ENCODE results near the gene MESP1.

DNA sequence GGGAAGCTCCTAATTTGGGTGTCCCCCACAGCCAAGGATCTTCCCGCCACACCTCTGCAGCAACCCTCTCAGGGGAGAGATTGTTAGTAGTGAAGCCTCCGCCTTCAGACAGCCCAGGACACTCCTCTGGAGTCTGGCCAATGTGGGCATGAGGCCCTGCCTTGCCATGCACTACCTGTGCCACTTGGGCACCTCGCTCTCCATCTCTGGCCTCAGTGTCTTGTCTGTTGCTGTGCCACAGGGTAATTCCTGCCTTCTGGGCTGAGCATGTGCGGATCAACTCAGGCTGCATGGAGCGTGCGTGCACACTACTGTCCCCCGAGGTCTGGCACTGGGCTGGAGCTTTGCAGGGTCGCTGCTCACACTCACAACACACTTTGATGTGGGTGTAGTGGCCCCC, 7.9 kb upstream of the MESP1 start:
- TF ChIP-seq, protein P1, sequence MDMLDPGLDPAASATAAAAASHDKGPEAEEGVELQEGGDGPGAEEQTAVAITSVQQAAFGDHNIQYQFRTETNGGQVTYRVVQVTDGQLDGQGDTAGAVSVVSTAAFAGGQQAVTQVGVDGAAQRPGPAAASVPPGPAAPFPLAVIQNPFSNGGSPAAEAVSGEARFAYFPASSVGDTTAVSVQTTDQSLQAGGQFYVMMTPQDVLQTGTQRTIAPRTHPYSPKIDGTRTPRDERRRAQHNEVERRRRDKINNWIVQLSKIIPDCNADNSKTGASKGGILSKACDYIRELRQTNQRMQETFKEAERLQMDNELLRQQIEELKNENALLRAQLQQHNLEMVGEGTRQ (IDR thresholded peaks at IDR 0.05; ENCODE audit: low read depth, low read length): no peak
- TF ChIP-seq, protein P2, sequence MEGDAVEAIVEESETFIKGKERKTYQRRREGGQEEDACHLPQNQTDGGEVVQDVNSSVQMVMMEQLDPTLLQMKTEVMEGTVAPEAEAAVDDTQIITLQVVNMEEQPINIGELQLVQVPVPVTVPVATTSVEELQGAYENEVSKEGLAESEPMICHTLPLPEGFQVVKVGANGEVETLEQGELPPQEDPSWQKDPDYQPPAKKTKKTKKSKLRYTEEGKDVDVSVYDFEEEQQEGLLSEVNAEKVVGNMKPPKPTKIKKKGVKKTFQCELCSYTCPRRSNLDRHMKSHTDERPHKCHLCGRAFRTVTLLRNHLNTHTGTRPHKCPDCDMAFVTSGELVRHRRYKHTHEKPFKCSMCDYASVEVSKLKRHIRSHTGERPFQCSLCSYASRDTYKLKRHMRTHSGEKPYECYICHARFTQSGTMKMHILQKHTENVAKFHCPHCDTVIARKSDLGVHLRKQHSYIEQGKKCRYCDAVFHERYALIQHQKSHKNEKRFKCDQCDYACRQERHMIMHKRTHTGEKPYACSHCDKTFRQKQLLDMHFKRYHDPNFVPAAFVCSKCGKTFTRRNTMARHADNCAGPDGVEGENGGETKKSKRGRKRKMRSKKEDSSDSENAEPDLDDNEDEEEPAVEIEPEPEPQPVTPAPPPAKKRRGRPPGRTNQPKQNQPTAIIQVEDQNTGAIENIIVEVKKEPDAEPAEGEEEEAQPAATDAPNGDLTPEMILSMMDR (conservative IDR thresholded peaks at IDR 0.05; ENCODE audit: low read depth, low read length): no peak
- TF ChIP-seq POLR2A (IDR thresholded peaks at IDR 0.05; ENCODE audit: low read depth, low read length) (no peak), SMC3 (IDR thresholded peaks at IDR 0.05; ENCODE audit: low read depth, low read length) (no peak), NFE2L2 (IDR thresholded peaks at IDR 0.05; ENCODE audit: low read depth, low read length) (no peak)
